Keratinocyte (primary cell): Measurements from ENCODE around the gene TMEM132C. TPM values are rescaled to one million over a fixed set of nuclear protein-coding genes. Genes with fewer than 3 reads are reported as not detected.

ENCODE experiments used
- DNase-seq: peaks from one replicate; pipeline ENCODE4 v3.0.0-alpha.2; 2011; ENCODE audit warnings: low read depth, missing footprints, low spot score
- FAIRE-seq: peaks from 2 replicates; lab custom pipeline; 2011; peaks lifted over from hg19 to GRCh38; lab: Jason Lieb, UNC
- H2AFZ ChIP-seq: 2 replicates; pipeline ENCODE4 v1.6.0; 2012; ENCODE audit warnings: low read length, control low read depth, inconsistent platforms; ENCODE audit not compliant: control insufficient read depth
- H3K27ac ChIP-seq: 2 replicates; pipeline ENCODE4 v1.5.1; 2011; ENCODE audit warnings: low read length; ENCODE audit not compliant: control insufficient read depth, insufficient read depth
- H3K27me3 ChIP-seq: 3 replicates; pipeline ENCODE4 v1.6.0; 2011; ENCODE audit warnings: low read length; ENCODE audit not compliant: control insufficient read depth, insufficient read depth; ENCODE audit errors: extremely low read depth
- H3K36me3 ChIP-seq, 2 experiments: 2 replicates in 1 of 2; 3 replicates in 1 of 2; pipeline ENCODE4 v1.5.1; 2011; ENCODE audit warnings: low read length in 2 of 2, mild to moderate bottlenecking in 1 of 2; ENCODE audit not compliant: control insufficient read depth in 2 of 2, insufficient read depth in 2 of 2; ENCODE audit errors: extremely low read depth in 1 of 2
- H3K4me1 ChIP-seq: 3 replicates; pipeline ENCODE4 v1.5.1; 2011; ENCODE audit warnings: low read length; ENCODE audit not compliant: control insufficient read depth, insufficient read depth; ENCODE audit errors: extremely low read depth
- H3K4me2 ChIP-seq: 3 replicates; pipeline ENCODE4 v1.6.0; 2011; ENCODE audit warnings: low read depth, low read length; ENCODE audit not compliant: control insufficient read depth, insufficient read depth; ENCODE audit errors: extremely low read depth
- H3K4me3 ChIP-seq, 3 experiments: fragments of 200-600 bp in 1 of 3; sonication (generic) in 1 of 3; 2 replicates in 2 of 3; 3 replicates in 1 of 3; pipeline ENCODE4 v1.5.1; 2011 to 2016; ENCODE audit warnings: low read length in 3 of 3, mild to moderate bottlenecking in 3 of 3, control low read depth in 2 of 3, inconsistent platforms in 1 of 3, low read depth in 1 of 3, mixed read lengths in 1 of 3, mixed run types in 1 of 3, moderate library complexity in 1 of 3; ENCODE audit not compliant: control insufficient read depth in 2 of 3, insufficient read depth in 2 of 3; ENCODE audit errors: extremely low read depth in 1 of 3
- H3K79me2 ChIP-seq: 2 replicates; pipeline ENCODE4 v1.6.0; 2012; ENCODE audit warnings: low read length; ENCODE audit not compliant: control insufficient read depth, insufficient read depth
- H3K9ac ChIP-seq: 3 replicates; pipeline ENCODE4 v1.6.0; 2011; ENCODE audit warnings: low read length; ENCODE audit not compliant: control insufficient read depth, insufficient read depth; ENCODE audit errors: extremely low read depth
- H3K9me1 ChIP-seq: 3 replicates; pipeline ENCODE4 v1.6.0; 2011; ENCODE audit warnings: low read length; ENCODE audit not compliant: control insufficient read depth, insufficient read depth; ENCODE audit errors: extremely low read depth
- H3K9me3 ChIP-seq: 2 replicates; pipeline ENCODE4 v1.5.1; 2012; ENCODE audit warnings: low read depth, low read length; ENCODE audit not compliant: control insufficient read depth
- H4K20me1 ChIP-seq: 3 replicates; pipeline ENCODE4 v1.6.0; 2011; ENCODE audit warnings: low read length; ENCODE audit not compliant: control insufficient read depth, insufficient read depth; ENCODE audit errors: extremely low read depth
- CTCF ChIP-seq, 3 experiments: IDR thresholded peaks in 1 of 3; conservative IDR thresholded peaks in 1 of 3; optimal IDR thresholded peaks in 1 of 3; 2 replicates in 2 of 3; 3 replicates in 1 of 3; pipeline versions ENCODE3 to v1.5.1; 2011; ENCODE audit warnings: low read length in 3 of 3, mild to moderate bottlenecking in 3 of 3, moderate library complexity in 2 of 3, control low read depth in 1 of 3, inconsistent platforms in 1 of 3; ENCODE audit not compliant: insufficient read depth in 2 of 3; ENCODE audit errors: extremely low read depth in 1 of 3
- EZH2 ChIP-seq: IDR thresholded peaks from one replicate; pipeline ENCODE4 v1.6.1; 2012; ENCODE audit warnings: inconsistent platforms, mild to moderate bottlenecking, low read length, moderate library complexity
- dilution Hi-C: fragments of 300-500 bp; cut with MboI; formaldehyde crosslinking; loops from one replicate; pipeline ENCODE4 v1.7.0; 2020; ENCODE audit warnings: low sequenced_read_pairs; ENCODE audit not compliant: extremely low pct_ligation_motif_present
- polyA plus RNA-seq, 5 experiments: library from polyadenylated mRNA; depleted of rRNA in 3 of 5; stranded (reverse) in 3 of 5; stranded (forward) in 1 of 5; unstranded in 1 of 5; fragments of >200 nt; gene quantifications; 1 replicate in 1 of 5; 2 replicates in 3 of 5; 3 replicates in 1 of 5; pipeline versions ENCODE4 v1.2.1 to v1.2.3, GENCODE V29; 2011 to 2012; ENCODE audit warnings: missing spikeins in 2 of 5, low read depth in 1 of 5, low replicate concordance in 1 of 5

TMEM132C gene
- polyA plus RNA-seq, 1 donor (not counting 4 experiments of a cell fraction or from before 2014, with no cell fraction given), result not detected

GRCh38 chr12:128531170-128531569 lies 264.2 kb downstream of the TMEM132C start:
- H3K36me3 ChIP-seq, result no peaks in the 10 kb centered on the region
- H3K4me2 ChIP-seq, result no peak overlapping the region
- DNase-seq (no peak), FAIRE-seq (no peak)
- no peaks in the 10 kb centered on the region for H3K79me2 ChIP-seq
- H2AFZ ChIP-seq, result no peak overlapping the region
- H3K4me1 ChIP-seq, result no peaks in the 10 kb centered on the region
- H3K9me3 ChIP-seq, result peaks cover 6% of the 10 kb centered on the region
- no peak overlapping the region for H3K9ac ChIP-seq
- H3K9me1 ChIP-seq, result no peaks in the 10 kb centered on the region
- dilution Hi-C loops, result no loop called here
- H3K27ac ChIP-seq, result no peak overlapping the region
- H3K27me3 ChIP-seq, result no peaks in the 10 kb centered on the region
- TF ChIP-seq EZH2, result no peak
- TF ChIP-seq CTCF (optimal IDR thresholded peaks at IDR 0.05 in 1 of 3, IDR thresholded peaks at IDR 0.05 in 1 of 3, conservative IDR thresholded peaks at IDR 0.05 in 1 of 3; ENCODE audit: extremely low read depth in 1 of 3, insufficient read depth in 2 of 3, low read length in 3 of 3), result no peak
- no peaks in the 10 kb centered on the region for H4K20me1 ChIP-seq
- no peak overlapping the region for H3K4me3 ChIP-seq

GRCh38 chr12:128534906-128535305 lies 267.9 kb downstream of the TMEM132C start:
- DNase-seq (no peak), FAIRE-seq (no peak)
- dilution Hi-C loops, result no loop called here
- Histone ChIP-seq H2AFZ (no peak overlapping the region), H3K9me3 (peaks cover 6% of the 10 kb centered on the region), H3K27me3 (no peaks in the 10 kb centered on the region), H3K4me3 (no peak overlapping the region), H4K20me1 (no peaks in the 10 kb centered on the region), H3K36me3 (no peaks in the 10 kb centered on the region), H3K9me1 (no peaks in the 10 kb centered on the region), H3K9ac (no peak overlapping the region), H3K4me2 (no peak overlapping the region), H3K27ac (no peak overlapping the region), H3K79me2 (no peaks in the 10 kb centered on the region), H3K4me1 (no peaks in the 10 kb centered on the region)
- no peak for TF ChIP-seq EZH2
- TF ChIP-seq CTCF (optimal IDR thresholded peaks at IDR 0.05 in 1 of 3, IDR thresholded peaks at IDR 0.05 in 1 of 3, conservative IDR thresholded peaks at IDR 0.05 in 1 of 3; ENCODE audit: extremely low read depth in 1 of 3, insufficient read depth in 2 of 3, low read length in 3 of 3), result no peak
